ENCODE measurements around the gene RPL36. TPM values are rescaled to one million over a fixed set of nuclear protein-coding genes. Genes with fewer than 3 reads are reported as not detected.

RPL36 gene
- total RNA-seq, 2 donors from 2014 or later = 759 to 781 TPM

- ATAC-seq (no peak), DNase-seq (no peak)
- intact Hi-C loops (cut with DNase I, micrococcal nuclease) = no loop called here
Measured at GRCh38 chr19:5671600-5671999, 18.5 kb upstream of the RPL36 start.

- ATAC-seq (no peak), DNase-seq (no peak)
- intact Hi-C loops (cut with DNase I, micrococcal nuclease) = no loop called here
Measured at GRCh38 chr19:5672708-5673459, 17.2 kb upstream of the RPL36 start.

DNA sequence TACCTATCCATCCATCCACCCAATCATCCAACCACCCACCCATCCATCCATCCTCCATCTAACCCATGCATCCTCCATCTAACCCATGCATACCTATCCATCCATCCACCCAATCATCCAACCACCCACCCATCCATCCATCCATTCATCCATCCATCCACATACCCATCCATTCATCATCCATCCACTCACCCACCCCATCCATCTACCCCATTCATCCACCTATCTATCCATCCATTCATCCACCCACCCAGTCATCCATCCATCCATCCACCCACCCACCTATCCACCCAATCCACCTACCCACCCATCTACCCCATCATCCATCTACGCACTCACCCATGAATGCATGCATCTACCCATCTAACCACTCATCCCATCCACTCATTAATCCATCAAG, 16.3 kb upstream of the RPL36 start:
- DNase-seq = no peak
- intact Hi-C loops (cut with DNase I, micrococcal nuclease) = no loop called here
- no peak for ATAC-seq

- DNase-seq (no peak), ATAC-seq (no peak)
- intact Hi-C loops (cut with DNase I, micrococcal nuclease) = no loop called here
Measured at GRCh38 chr19:5674714-5675113, 15.4 kb upstream of the RPL36 start.

DNA sequence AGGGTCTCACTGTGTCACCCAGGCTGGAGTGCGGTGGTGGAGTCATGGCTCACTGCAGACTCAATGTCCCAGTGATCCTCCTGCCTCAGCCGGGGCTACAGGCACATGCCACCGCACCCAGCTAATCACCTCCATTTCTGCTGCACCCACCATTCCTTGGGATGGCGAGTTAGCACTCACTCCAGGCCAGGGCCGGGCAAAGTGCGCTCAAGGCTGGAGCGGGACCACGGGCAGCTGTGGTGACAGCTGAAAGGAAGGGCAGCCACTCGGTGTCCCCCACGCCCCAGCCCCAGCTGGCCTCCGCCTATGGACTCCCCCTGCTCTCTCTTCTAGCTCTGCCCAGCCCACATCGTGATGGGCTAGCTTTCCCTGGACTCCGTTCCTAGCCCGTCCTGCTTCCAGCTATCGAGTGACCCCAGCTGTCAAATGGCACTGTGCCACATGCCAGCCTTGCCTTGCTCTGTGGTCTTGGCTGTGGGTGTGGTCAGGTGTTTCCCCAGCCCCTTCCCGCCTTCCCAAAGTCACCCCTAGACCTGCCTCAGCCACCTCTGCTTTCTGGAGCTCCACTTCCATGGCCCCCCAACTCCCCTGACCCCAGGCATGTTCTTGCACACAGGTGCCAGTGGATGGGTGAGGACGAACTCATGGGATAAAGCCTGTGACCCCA, 13.9 kb upstream of the RPL36 start:
- ATAC-seq = no peak
- no peak for DNase-seq
- intact Hi-C loops (cut with DNase I, micrococcal nuclease) = no loop called here

DNA sequence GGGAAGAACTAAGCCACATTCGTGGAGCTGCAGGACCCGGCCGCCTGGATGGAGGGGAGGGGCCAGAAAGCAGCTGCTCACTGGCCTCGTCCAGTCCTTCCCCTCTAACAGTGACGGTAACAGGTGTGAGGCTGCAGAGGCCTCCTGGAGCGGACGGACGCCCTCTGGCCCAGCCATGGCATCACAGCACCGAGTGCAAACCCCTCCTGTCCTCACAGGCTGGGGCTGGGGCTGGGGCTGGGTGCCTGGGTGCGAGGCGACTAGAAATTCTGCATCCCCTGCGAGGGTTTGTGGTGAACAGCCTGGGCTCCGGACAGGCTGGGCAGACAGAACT, 13.4 kb upstream of the RPL36 start:
- ATAC-seq (no peak), DNase-seq (no peak)
- intact Hi-C loops (cut with DNase I, micrococcal nuclease) = no loop called here

DNA sequence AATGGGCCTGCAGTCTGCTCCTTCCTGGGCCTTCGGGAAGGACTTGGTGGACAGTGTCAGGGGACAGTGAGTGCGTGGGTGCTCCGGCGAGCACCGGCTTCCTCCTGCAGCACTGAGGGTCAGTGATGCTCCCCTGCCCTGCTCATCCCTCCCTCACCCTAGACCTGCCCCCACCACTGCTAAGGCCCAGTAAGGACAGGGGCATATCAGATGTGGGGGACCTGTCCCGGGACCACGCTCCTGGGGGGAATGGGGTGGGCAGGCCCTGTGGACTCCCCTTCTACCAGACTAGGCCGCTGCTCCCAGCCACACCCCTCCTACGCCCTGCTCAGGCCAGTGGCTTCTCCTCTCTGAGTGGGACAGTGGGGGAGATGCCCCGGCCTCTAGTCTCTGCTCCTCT, 13.0 kb upstream of the RPL36 start:
- no peak for ATAC-seq
- intact Hi-C loops (cut with DNase I, micrococcal nuclease) = no loop called here

DNA sequence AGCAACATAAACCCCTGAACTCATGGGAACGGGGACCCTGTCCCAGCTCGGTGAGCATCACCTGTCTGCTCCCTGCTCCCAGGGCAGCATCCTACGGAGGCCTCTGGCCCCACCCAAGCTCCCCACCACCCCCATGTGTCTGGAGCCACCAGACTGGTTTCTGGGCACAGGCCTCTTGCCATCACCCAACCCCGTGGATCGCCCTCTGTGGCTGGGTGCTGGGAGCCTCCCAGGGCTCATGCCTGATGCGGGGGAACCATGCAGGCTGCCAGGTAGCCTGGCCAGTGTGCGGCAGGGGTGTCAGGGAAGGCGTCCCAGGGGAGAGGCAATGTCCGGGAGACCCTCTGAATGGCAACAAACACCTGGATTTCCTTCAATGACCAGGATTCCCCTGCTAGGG, 12.5 kb upstream of the RPL36 start:
- intact Hi-C loops (cut with DNase I, micrococcal nuclease) = no loop called here
- DNase-seq (no peak), ATAC-seq (no peak)

More for the DNA sequence above, 13.0 kb upstream of the RPL36 start:
- no peak for DNase-seq

DNA sequence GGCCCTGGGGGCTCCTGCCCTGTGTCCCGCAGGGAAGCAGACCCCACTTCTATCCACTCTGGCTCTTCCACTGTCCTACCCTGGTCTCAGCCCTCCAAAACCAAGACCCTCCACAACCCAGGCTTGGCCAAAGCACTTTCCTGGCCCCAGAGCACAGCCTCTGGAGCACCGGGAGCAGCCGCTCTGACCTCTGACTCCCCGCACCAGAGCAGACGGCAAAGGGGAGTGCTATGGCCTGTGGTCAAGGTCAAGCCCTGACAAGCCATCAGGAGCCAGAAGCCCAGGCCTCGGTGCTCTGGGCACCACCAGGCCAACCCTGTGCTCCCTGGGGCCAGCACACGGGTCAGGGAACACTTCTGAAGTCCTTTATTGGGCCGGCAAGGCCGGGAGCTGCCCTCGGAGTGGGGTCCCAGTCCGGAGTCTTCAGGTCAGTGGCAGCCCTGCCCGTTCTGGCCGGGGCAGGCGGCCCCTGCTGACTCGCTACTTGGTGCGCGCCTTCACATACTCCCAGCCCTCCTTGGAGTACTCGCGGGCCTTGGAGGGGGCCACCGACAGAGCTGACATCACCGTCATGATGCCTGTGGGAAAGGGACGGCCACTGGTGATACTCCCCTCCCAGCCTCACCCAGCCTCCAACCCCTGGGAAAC, 11.9 kb upstream of the RPL36 start:
- no peak for DNase-seq

GRCh38 chr19:5679289-5680083, 10.6 kb upstream of the RPL36 start:
- ATAC-seq (peak; percentile 1), DNase-seq (peak; percentile 32 to 48)
- intact Hi-C loops (cut with DNase I, micrococcal nuclease) = no loop called here

More for the DNA sequence above, 11.9 kb upstream of the RPL36 start:
- intact Hi-C loops (cut with DNase I, micrococcal nuclease) = no loop called here
- no peak for ATAC-seq

GRCh38 chr19:5680084-5680436, 10.0 kb upstream of the RPL36 start:
- intact Hi-C loops (cut with DNase I, micrococcal nuclease) = no loop called here
- peak; percentile 18 for ATAC-seq

DNA sequence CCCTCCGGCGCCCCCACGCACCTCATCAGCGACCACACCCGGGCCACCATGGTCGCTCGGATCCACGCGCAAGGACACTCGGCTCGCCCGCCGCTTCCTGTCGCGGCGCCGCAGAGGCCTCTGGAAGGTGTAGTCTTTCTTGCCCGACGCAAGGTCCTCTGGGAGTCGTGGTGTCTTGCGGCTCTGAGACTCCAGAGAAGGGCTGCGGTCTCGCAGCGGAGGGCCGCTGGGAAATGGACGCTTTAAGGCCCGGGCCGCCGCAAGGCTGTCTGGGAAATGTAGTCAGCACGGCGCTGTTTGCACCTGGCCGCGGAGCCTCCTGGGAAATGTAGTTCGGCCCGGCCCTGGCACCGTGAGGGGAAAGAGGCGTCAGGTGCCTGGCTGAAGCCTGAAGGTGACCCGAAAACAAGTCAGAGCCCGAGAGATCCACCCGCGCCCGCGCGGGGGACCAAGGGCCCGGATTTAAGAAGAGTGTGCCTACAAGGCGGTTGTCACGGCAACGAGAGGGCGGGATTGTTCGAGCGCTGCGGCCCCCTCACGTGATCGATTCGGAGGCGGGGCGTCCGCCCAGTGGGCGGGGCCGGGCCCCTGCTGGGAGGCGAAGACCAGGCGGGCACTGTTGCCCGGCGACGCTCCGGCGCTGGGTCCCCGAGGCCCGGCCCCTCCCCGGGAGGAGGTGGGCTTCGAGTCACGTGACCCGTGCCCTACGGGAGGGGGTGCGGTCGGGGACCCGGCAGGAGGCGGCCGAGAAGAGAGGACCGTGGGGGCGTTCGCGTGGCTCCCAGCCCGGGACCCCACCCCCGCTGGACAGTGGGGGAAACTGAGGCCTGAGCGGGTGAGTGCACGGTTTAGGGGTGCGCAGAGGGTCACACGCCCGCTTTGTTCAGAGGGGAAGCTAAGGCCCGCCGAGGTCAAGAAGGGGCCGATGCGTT, 9.4 kb upstream of the RPL36 start, which contains the start of the genes HSD11B1L and MICOS13:
Gene HSD11B1L, plus strand, starts transcription at position 591 of the 932 bp plus-strand sequence. CDS start 3,806 bp downstream, outside the sequence.
Gene MICOS13, minus strand, starts transcription at position 80 of the 932 bp plus-strand sequence. Its CDS starts 30 bp downstream, at position 50.
- intact Hi-C loops (cut with DNase I, micrococcal nuclease) = no loop called here
- DNase-seq = peak; percentile 98 to 100
- peak; percentile 89 for ATAC-seq

More at GRCh38 chr19:5680084-5680436, 10.0 kb upstream of the RPL36 start:
- DNase-seq = peak; percentile 65 to 69

- ATAC-seq (no peak), DNase-seq (no peak)
- intact Hi-C loops (cut with DNase I, micrococcal nuclease) = no loop called here
Measured at GRCh38 chr19:5681391-5682106, 8.5 kb upstream of the RPL36 start.

DNA sequence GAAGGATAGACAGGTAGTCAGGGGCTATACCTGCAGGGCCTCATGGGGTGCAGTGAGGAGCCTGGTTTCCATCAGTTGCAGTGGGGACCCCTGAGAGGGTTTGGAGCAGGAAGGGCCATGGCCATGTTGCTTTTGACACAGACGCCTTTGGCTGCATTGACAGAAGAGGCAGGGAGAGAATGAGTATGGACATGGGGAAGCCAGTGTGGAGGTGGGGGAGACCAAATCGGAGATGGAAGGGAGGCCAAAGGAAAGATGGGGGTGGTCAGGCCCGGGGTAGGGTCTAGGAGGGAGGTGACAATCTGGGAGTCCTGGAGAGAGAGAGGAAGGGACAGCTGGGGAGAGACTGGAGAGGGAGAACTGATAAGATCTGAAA, 8.0 kb upstream of the RPL36 start:
- DNase-seq = peak in 1 of 2 donors; percentile 24
- intact Hi-C loops (cut with DNase I, micrococcal nuclease) = no loop called here
- ATAC-seq = no peak

GRCh38 chr19:5683177-5683886, 6.8 kb upstream of the RPL36 start:
- DNase-seq (no peak), ATAC-seq (no peak)
- intact Hi-C loops (cut with DNase I, micrococcal nuclease) = no loop called here

- DNase-seq (peak in 1 of 2 donors; percentile 26), ATAC-seq (no peak)
- intact Hi-C loops (cut with DNase I, micrococcal nuclease) = no loop called here
Measured at GRCh38 chr19:5684694-5685430, 5.2 kb upstream of the RPL36 start.
